HFF-Myc (cell line): Measurements from ENCODE around the gene GJC2.

Experiments
- DNase-seq: peaks from one replicate; pipeline ENCODE4 v3.0.0-alpha.2; 2011; ENCODE audit warnings: low read depth; ENCODE audit errors: extremely low read depth
- H3K4me3 ChIP-seq: replicated peaks from 2 replicates; pipeline ENCODE4 v1.5.1; 2011; ENCODE audit warnings: low read depth, mild to moderate bottlenecking, control low read depth, low read length
- TF ChIP-seq, protein P1 (sequence below): IDR thresholded peaks from 2 replicates; pipeline ENCODE4 v1.5.1; 2012; ENCODE audit warnings: mild to moderate bottlenecking, low read depth, low read length, control low read depth; ENCODE audit errors: missing control alignments

Gene GJC2

DNA sequence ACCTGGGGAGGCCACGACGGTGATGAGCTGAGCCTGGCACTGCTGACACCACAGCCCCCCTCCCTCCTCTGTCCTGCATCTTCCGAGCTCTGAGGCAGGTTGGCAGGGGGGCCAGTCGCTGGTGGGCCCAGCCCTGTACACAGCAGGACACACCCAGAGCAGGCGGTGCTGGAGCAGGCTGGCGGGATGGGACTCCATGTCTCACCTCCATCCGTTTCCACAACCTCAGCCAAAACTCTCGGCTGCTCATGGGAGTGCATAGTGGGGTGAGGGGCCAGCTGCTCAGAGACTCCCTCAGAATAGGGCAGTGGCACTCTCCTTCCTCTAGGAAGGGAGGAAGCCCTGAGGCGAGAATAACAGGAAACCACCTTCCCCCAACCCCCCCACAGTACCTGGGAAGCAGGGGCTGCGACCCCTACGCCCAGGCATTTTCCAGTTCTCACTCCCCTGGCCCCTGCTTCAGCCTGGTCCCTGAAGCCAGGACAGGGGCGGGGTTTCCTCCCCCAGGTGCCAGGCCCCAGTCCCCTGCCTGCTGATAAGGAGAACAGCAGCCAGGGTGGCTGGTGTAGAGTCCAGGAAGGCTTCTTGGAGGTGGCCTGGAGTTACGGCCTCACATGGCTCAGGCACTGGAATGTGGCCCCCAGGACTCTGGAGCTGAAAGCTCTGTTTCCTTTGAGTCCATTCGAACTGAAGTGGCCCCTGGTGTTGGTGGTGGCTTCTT lies 12.7 kb downstream of the GJC2 start:
- H3K4me3 ChIP-seq = no peak overlapping the region
- TF ChIP-seq, protein P1, sequence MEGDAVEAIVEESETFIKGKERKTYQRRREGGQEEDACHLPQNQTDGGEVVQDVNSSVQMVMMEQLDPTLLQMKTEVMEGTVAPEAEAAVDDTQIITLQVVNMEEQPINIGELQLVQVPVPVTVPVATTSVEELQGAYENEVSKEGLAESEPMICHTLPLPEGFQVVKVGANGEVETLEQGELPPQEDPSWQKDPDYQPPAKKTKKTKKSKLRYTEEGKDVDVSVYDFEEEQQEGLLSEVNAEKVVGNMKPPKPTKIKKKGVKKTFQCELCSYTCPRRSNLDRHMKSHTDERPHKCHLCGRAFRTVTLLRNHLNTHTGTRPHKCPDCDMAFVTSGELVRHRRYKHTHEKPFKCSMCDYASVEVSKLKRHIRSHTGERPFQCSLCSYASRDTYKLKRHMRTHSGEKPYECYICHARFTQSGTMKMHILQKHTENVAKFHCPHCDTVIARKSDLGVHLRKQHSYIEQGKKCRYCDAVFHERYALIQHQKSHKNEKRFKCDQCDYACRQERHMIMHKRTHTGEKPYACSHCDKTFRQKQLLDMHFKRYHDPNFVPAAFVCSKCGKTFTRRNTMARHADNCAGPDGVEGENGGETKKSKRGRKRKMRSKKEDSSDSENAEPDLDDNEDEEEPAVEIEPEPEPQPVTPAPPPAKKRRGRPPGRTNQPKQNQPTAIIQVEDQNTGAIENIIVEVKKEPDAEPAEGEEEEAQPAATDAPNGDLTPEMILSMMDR = no peak
- no peak for DNase-seq

DNA sequence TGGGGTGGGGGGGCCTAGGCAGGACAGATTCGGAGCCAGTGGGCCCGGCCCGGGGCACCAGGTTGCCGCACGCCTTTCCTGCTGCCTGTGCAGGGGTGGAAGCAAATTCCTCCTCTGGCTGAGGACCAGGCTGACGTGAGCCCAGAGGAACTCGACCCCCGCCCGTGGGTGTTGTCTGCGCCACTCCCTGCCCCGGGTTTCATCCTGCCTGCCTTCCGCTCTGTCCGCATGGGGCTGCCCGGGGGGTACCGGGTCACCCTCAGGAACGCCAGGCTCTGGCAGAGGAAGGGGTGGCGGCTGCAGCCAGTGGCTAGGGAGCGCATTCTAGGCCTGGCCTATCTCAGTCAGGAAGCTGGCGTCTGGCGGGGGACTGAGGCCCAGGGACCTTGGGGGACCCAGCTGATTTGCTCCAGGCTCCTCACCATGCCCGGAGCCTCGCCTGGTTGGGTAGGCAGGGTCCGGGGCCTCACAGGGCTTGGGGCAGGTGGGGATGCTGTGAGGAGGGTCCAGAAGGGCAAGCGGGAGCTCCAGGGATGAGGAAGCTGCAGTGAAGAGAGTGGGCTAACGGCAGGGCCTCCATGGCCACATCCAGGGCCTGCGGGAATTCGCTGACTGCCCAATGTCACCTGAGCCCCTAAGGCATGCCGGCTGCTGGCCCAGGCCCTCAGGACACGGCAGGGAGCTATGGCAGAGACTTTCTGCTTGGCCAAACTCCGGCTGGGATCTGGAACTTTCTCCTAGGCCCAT lies 13.4 kb downstream of the GJC2 start:
- no peak overlapping the region for H3K4me3 ChIP-seq
- no peak for DNase-seq

DNA sequence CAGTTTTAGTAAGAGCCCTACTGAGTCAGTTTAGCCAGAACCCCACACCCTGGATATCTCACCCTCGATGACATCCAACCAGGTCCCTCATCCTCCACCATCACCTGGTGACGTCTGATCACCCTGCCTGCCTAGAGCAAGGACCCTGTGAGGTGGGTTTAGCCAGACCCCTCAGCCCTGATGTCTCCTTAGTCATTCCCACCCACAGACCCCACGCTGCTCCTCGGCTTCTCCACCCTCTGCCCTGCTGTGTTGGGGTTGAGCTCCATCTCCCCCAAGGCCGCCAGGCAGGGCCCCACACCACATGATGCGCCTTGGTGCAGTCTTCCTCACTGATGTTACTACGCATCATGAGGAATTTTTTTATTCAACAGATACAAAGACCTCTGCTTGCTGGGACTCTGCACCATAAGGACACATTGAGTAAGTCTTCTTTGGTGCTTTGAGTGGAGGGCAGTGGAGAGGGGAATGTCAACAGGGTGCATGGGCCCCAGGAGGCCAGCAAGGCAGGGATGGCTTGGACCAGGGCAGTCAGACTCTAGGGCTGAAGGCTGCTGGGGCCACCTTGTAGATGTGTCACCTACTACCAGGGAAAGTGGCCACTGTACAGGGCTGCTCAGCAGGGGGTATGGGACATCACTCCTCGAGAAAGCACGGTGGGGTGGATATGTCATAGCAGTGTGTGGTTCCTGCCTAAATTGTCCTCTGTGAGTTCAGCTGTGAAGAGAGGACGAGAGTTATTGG lies 14.2 kb downstream of the GJC2 start:
- DNase-seq = no peak
- TF ChIP-seq, protein P1 = no peak
- no peak overlapping the region for H3K4me3 ChIP-seq

More for the DNA sequence above, 13.4 kb downstream of the GJC2 start:
- TF ChIP-seq, protein P1 = no peak

DNA sequence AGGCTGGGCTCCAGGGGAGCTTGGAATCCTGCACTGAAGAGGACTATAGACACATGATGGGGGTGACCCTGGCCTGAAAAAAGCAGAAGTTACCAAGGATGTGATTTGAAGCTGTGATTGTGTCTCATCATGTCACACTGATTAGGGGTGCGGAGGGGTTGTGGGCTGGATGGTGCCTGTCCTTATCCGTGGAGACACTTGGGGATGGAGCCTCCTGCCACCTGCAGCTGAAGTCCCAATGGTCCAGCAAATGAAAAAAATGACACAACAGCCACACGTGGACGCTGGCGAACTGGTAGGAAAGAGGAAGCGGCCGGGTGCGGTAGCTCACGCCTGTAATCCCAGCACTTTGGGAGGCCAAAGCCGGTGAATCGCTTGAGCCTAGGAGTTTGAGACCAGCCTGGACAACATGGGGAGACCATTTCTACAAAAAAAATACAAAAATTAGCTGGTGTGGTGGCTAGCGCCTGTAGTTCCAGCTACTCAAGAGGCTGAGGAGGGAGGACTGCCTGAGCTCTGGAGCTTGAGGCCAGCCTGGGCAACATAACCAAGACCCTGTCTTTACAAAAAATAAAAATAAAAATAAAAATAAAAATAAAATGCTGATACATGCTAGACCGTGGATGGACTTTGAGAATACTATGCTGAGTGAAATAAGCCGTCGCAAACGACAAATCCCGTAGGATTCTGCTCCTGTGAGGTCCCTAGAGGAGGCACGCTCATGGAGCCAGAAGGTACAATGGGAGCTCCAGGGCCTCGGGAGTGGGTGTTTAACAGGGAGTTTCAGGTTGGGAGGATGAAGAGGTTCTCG lies 15.0 kb downstream of the GJC2 start:
- peak overlapping the region; percentile 37 for H3K4me3 ChIP-seq
- no peak for DNase-seq
- TF ChIP-seq, protein P1 = no peak

DNA sequence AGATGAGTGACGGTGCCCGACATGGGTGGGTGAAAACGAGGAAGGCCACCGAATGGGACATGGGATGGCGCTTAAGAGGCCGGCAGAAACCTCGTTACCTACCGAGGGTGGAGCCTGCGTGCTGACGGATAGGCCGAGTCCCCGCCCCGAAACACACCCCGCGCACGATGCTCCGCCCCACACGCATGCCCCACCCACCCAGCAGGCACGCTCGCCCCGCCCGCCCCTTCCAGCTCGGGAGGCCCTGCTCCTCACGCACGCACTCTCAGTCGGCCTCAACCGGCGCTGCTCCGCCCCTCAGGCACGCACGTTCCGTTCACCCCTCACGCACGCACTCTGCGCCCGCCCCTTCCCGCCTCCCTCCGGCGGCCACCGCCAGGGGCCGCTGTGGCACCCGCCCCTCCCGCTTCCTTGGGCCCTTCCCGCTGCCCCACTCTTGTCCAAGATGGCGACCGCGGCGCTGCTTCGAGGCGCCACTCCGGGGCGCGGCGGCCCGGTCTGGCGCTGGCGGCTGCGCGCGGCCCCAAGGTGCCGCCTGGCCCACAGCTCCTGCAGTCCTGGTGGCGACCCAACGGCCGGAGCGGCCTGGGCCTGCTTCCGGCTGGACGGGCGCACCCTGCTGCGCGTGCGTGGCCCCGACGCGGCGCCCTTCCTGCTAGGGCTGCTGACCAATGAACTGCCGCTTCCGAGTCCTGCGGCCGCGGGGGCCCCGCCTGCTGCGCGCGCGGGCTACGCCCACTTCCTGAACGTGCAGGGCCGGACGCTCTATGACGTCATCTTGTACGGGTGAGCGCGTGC lies 15.8 kb downstream of the GJC2 start, which contains the start of gene IBA57:
Gene IBA57, plus strand, starts transcription at position 433 of the 798 bp plus-strand sequence. Its CDS starts 13 bp downstream, at position 446.
- TF ChIP-seq, protein P1 = peak; percentile 72
- peak within 1 kb of the TSS; percentile 59 for H3K4me3 ChIP-seq
- peak; percentile 93 for DNase-seq
